ENCODE measurements around the gene FUT7.

DNA sequence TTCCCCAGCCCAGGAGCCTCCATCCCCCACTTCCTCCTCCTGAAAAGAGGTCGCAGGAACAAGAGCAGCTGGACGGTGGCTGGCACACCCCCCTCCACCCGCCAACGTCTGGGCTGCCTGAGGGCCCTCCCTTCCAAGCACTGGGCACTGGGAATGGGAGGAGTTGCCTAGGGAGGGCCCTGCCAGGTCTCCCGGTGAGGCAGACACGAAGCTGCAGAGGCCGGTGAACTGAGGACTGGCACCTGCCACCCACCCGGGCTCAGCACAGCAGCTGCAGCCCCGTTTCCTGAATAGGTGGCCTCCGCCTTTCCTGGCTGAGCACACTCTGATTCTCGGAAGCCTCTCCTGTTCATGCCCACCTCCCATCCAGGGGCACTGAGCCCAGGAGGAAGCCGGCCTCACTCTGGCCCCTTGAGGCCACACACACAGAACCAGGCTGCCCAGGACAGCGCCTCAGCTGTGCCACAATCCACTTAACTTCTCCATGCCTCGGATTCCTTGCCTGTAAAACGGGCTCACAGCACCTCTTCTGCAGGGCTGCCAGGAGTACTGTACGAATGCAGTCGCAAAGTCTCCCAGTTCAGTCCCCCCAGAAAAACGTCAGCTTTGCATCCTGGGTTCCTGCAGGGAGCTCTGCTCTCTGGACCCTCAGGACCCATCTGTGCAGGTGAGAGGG, 12.8 kb upstream of the FUT7 start:
- TF ChIP-seq POLR2A (IDR thresholded peaks at IDR 0.05; ENCODE audit: borderline replicate concordance, extremely low read depth, insufficient read depth, insufficient read length) (no peak), YY1 (IDR thresholded peaks at IDR 0.05; ENCODE audit: extremely low read depth, insufficient replicate concordance, low read depth, low read length) (no peak)
